Measurements from ENCODE around the gene ZNF483. TPM values are rescaled to one million over a fixed set of nuclear protein-coding genes. Genes with fewer than 3 reads are reported as not detected.

Gene ZNF483
- total RNA-seq, 6 experiments from 2014 or later, result 0.06 to 1.2 (median 0.37) TPM

GRCh38 chr9:111516061-111516465, 8.9 kb upstream of the ZNF483 start:
- H3K27ac ChIP-seq, result no peak overlapping the region
- no peak for DNase-seq
- no peak for ATAC-seq
- no peaks in the 10 kb centered on the region for H3K9me3 ChIP-seq
- H3K27me3 ChIP-seq, result no peaks in the 10 kb centered on the region
- no peaks in the 10 kb centered on the region for H3K36me3 ChIP-seq
- intact Hi-C loops (cut with DNase I), result no loop called here
- no peaks in the 10 kb centered on the region for H3K4me1 ChIP-seq
- TF ChIP-seq POLR2A (IDR thresholded peaks at IDR 0.05) (no peak), CTCF (IDR thresholded peaks at IDR 0.05) (no peak)
- 62% methylated on average over 2 of the region's 2 CpGs for WGBS (ENCODE audit: insufficient coverage, low coverage, low lambda C conversion rate, missing lambda C conversion rate)
- no peak overlapping the region for H3K4me3 ChIP-seq

GRCh38 chr9:111524731-111525055, 286 bp upstream of the ZNF483 start:
- Histone ChIP-seq H3K36me3 (no peaks in the 10 kb centered on the region), H3K4me3 (peak overlapping the region; percentile 46 to 63 (median 53)), H3K27me3 (no peaks in the 10 kb centered on the region), H3K4me1 (no peaks in the 10 kb centered on the region), H3K9me3 (no peaks in the 10 kb centered on the region), H3K27ac (no peak overlapping the region)
- 34% methylated on average over 7 of the region's 7 CpGs for WGBS (ENCODE audit: insufficient coverage, low coverage, low lambda C conversion rate, missing lambda C conversion rate)
- intact Hi-C loops (cut with DNase I), result no loop called here
- no peak for DNase-seq
- ATAC-seq, result no peak
- TF ChIP-seq CTCF (IDR thresholded peaks at IDR 0.05), result no peak
- no peak for TF ChIP-seq POLR2A (IDR thresholded peaks at IDR 0.05)

- WGBS (ENCODE audit: insufficient coverage, low coverage, low lambda C conversion rate, missing lambda C conversion rate), result 86% methylated on average over 2 of the region's 2 CpGs
- DNase-seq, result no peak
Measured at GRCh38 chr9:111527347-111527746, 2.4 kb downstream of the ZNF483 start.

GRCh38 chr9:111529787-111530186, 4.8 kb downstream of the ZNF483 start:
- Histone ChIP-seq H3K4me3 (no peak overlapping the region), H3K4me1 (no peaks in the 10 kb centered on the region), H3K36me3 (peaks cover 0 to under 1% (median 0%) of the 10 kb centered on the region in 4 donors), H3K9me3 (no peaks in the 10 kb centered on the region), H3K27ac (no peak overlapping the region), H3K27me3 (no peaks in the 10 kb centered on the region)
- no peak for DNase-seq
- WGBS (ENCODE audit: insufficient coverage, low coverage, low lambda C conversion rate, missing lambda C conversion rate), result 48% methylated on average over 2 of the region's 2 CpGs
- no peak for TF ChIP-seq POLR2A (IDR thresholded peaks at IDR 0.05)
- no peak for TF ChIP-seq CTCF (IDR thresholded peaks at IDR 0.05)
- intact Hi-C loops (cut with DNase I), result no loop called here
- no peak for ATAC-seq

More at GRCh38 chr9:111527347-111527746, 2.4 kb downstream of the ZNF483 start:
- H3K4me1 ChIP-seq, result no peaks in the 10 kb centered on the region
- H3K9me3 ChIP-seq, result no peaks in the 10 kb centered on the region
- intact Hi-C loops (cut with DNase I), result no loop called here
- no peak for ATAC-seq
- no peaks in the 10 kb centered on the region for H3K36me3 ChIP-seq
- no peak overlapping the region for H3K27ac ChIP-seq
- TF ChIP-seq CTCF (IDR thresholded peaks at IDR 0.05) (no peak), POLR2A (IDR thresholded peaks at IDR 0.05) (no peak)
- no peaks in the 10 kb centered on the region for H3K27me3 ChIP-seq
- no peak overlapping the region for H3K4me3 ChIP-seq

- Histone ChIP-seq H3K4me3 (no peak overlapping the region), H3K4me1 (no peaks in the 10 kb centered on the region), H3K27ac (no peak overlapping the region), H3K36me3 (peaks cover 0 to 2% (median 0%) of the 10 kb centered on the region in 4 donors), H3K27me3 (no peaks in the 10 kb centered on the region), H3K9me3 (no peaks in the 10 kb centered on the region)
- ATAC-seq (no peak), DNase-seq (no peak)
- TF ChIP-seq POLR2A (IDR thresholded peaks at IDR 0.05), result no peak
- no peak for TF ChIP-seq CTCF (IDR thresholded peaks at IDR 0.05)
- WGBS (ENCODE audit: insufficient coverage, low coverage, low lambda C conversion rate, missing lambda C conversion rate), result 96% methylated on average over 4 of the region's 4 CpGs
- intact Hi-C loops (cut with DNase I), result no loop called here
Measured at GRCh38 chr9:111531716-111532115, 6.7 kb downstream of the ZNF483 start.
